Activated CD4-positive, alpha-beta T cell treated with anti-CD3 and anti-CD28 coated beads for 1 hour (primary cell): ENCODE results near the gene CEP95.

Experiments
- DNase-seq: peaks from one replicate; pipeline ENCODE4 v3.0.0-alpha.2; 2020

Gene CEP95

DNA sequence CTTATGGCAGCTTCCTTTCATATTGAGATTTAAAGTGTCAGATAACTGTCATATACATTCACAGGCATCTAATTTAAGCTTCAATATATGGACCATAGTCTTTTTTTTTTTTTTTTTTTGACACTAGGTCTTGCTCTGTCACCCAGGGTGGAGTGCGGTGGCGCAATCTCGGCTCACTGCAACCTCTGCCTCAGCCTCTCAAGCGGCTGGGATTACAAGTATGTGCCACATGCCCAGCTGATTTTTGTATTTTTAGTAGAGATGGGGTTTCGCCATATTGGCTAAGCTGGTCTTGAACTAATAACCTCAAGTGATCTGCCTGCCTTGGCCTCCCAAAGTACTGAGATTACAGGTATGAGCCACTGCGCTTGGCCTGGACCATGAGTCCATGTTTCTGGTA lies 13.6 kb downstream of the CEP95 start:
- DNase-seq = no peak

DNA sequence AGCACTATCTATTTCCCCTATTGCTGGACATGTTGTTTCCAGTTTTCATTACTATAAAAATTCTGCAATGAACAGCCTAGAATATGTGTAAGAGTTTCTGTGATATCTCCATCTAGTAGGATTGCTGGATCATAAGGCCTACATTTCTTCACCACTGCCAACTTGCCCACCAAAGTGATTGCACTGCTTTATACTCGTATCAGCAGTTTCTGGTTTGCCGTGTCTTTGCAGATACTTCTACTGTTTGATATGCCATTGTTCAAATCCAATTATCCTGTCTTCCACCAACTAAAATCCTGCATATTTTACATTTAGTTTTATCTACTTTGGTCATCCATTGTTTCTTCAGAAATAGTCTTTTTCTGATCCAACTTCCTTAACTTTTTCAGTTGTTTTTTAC lies 21.1 kb downstream of the CEP95 start:
- no peak for DNase-seq

DNA sequence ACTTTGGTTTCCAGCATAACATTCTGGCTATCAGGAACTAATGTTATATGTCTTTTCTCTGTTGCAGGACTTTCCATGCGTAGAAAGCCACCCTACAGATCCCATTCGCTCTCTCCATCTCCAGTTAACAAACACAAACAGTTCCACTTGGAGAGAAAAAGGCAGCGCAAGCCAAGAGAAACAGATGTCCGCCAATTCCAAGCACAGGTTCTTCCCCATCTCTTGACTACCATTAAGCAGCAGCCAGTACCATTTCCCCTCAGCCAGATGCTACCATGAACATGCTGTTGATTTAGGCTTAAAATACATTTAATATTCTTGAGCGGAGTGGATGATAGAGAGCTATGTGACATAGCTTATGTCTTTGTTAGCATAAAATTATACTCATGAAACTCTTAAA lies 22.4 kb downstream of the CEP95 start:
- DNase-seq = no peak

GRCh38 chr17:64531955-64532371 lies 25.2 kb downstream of the CEP95 start:
- DNase-seq = no peak

- no peak for DNase-seq
Observed at GRCh38 chr17:64532409-64532808, 25.6 kb downstream of the CEP95 start.

GRCh38 chr17:64533784-64534183 lies 27.0 kb downstream of the CEP95 start:
- DNase-seq = no peak

GRCh38 chr17:64534187-64534586 lies 27.4 kb downstream of the CEP95 start:
- no peak for DNase-seq

DNA sequence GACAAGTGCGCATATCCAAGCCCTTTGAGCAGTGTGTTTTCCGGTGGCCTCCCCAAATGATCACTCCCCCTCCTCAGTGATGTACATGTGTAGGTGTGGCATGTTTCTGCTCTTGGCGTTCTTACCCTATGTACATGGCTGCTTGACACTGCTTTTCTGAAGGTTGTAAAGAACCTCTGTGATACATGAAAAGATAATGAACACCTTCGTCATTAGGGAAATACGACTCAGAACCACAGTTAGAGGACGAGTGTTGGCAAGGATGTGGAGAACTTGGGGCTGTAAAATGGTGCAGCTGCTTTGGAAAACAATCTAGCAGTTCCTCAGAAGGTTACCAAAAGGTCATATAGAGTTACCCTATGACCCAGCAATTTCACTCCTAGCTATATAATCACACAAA lies 28.6 kb downstream of the CEP95 start:
- DNase-seq = no peak

DNA sequence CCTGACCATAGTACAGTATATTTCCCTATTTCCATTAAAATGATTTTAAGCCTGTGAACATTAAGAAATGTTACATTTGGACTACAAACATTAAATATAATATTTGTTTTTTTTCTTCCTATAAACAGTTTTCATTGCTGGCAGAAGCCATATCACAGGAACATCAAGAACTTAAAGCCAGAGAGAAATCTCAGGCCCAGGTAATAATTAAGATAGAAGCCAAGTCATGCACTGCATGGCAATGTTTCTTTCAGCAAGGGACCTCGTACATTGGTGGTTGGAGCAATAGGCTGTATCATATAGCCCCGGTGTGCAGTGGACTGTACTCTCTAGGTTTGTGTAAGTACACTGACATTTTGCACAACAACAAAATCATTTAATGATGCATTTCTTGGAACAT lies 30.1 kb downstream of the CEP95 start:
- DNase-seq = no peak

- DNase-seq = no peak
Observed at GRCh38 chr17:64537488-64537887, 30.7 kb downstream of the CEP95 start.

DNA sequence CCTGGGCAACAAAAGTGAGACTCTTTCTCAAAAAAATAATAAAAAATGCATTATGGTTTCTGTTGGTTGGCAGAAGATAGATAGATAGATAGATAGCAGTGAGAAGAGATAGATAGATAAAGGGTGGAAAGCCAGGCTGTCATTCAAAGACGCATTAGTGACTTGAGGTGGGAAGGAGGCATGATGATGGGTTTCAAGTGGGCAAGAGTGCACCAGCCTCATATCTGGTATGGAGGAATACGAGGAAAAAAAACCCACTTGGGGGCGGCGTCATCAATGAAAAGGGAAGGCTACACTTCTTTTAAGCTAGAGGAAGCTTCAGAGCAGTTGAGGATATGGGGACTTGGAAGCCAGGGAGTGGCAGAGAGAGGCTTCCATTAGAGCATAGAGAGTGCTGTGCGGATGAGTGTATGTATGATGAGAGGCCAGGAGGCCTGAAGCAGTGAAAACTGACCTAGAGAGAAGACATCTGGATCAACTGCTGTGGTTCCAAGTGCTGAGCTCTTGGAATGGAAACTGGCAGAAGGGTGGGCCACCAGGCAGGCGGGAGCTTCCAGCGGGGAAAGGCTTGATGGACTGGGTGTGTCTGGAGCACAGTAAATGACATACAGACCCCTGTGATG lies 31.8 kb downstream of the CEP95 start:
- DNase-seq = no peak

DNA sequence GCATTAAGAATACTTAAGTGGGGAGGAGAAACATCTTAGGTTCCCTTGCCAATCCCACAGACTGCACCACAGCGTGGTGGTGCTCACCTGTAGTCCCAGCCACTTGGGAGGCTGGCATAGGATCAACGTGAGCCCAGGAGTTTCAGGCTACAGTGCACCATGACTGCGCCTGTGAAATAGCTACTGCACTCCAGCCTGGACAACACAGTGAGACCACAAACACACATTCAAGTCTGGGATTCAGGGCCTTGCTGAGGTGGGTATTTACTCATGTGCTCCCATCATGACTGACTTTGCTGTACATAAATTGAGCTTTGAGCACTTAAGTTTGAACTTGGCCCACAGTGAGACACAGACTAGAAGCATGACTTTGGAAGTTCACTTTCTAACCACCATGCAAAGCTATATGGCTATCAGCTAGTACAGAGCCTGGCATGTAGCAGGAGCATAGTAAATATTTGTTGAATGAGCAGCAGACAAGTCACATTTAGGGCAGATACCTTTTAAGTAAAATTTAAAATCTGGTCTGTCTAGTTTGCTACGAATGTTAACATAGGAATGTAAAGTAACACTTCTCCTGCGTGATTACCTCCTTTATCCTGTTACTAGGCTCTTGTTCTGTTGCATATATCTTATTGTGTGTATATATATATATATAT lies 33.5 kb downstream of the CEP95 start:
- DNase-seq = no peak

GRCh38 chr17:64544742-64545141 lies 38.0 kb downstream of the CEP95 start:
- DNase-seq = no peak

- DNase-seq = no peak
Observed at GRCh38 chr17:64546716-64547115, 39.9 kb downstream of the CEP95 start.

DNA sequence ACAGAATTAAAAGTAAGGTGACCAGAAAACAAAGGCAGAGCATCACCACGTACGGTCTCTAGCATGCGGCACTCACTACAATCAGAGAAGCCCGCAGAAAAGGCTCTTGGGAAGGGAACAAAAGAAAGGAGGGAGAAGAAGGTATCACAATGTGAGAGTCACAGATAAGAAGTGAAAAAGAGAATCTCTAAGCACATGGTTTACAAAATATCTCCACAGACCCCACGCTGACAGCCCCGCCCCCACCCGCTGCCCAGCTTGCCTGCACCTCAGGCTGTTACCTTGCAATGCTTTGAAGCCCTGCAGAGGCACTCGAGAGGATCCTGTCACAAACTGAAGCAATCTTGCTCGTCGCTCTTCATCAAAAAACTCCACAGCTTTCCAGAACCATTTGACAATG lies 40.5 kb downstream of the CEP95 start:
- DNase-seq = no peak

DNA sequence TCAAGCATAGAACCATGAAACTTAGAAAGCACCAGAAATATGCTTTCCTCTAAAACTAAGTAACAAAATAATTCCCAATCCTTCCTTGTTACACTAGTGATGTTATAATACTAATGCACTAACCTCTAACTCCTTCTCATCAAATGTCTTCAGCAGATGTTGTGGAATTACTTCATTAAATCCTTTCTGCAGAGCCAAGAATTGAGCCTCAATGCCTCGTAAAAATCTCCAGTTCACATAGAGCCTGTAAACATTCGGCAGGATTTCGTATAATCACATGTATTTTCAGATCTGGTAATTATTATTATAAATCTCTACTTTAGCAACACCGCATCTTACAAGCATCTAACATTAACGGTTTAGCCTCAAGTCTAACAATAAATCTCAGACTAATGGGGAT lies 44.7 kb downstream of the CEP95 start:
- no peak for DNase-seq

- no peak for DNase-seq
Observed at GRCh38 chr17:64554028-64554637, 47.4 kb downstream of the CEP95 start.

GRCh38 chr17:64555281-64555680 lies 48.5 kb downstream of the CEP95 start:
- no peak for DNase-seq

DNA sequence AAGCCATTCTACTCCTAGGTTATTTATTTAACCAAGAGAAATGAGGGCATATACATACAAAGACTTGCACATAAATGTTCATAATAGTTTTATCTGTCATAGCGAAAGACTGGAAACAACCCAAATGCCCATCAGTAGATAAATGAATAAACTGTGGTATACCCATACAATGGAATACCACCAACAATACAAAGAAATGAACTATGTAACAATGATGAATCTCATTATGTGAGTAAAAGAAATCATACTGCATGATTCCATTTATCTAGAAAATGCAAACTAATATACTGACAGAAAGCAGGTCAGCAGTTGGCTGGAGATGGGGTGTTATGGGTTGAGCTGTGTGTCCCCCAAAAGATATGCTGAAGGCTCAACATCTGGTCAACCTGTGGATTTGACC lies 57.3 kb downstream of the CEP95 start:
- DNase-seq = no peak

DNA sequence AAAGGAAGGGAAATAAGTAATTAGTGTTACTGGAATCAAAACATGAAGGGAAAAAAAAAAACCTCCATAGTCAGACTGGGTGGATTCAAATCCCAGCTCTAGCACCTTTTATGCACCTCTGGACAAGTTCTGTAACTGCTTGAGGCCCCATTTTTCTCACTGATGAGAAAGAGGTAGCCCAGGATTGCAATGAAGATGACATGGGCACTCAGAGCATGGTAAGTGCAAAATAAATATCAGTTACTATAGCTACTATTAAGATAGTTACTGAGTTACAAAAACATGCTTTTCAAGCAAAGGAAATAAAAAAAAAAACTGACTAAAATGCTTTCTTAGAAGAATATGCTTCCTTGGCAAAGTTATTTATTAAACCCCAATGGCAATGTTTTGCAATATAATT lies 58.8 kb downstream of the CEP95 start:
- no peak for DNase-seq

DNA sequence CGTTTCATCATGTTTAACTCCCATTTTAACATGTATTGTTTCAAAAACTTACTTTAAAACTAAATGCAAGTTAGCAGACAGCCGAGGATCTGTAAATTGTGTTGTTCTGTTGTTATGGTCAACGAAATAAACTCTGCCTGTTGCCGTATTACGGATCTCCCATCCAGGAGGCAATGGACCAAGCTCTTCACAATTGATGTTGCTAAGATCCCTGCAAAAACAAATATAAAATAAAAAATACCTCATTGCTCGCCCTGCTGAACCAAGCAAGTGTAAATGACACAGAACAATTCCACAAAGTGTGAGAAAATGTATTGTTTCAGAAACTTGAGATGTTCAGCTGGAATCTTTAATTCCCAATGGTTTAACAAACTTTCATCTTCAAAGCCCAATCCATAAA lies 65.0 kb downstream of the CEP95 start:
- DNase-seq = no peak

- no peak for DNase-seq
Observed at GRCh38 chr17:64572682-64573154, 65.9 kb downstream of the CEP95 start.

- no peak for DNase-seq
Observed at GRCh38 chr17:64573214-64573613, 66.4 kb downstream of the CEP95 start.

GRCh38 chr17:64574646-64575045 lies 67.9 kb downstream of the CEP95 start:
- DNase-seq = no peak

- no peak for DNase-seq
Observed at GRCh38 chr17:64575431-64575830, 68.7 kb downstream of the CEP95 start.
